HepG2 (cell line): ENCODE measurements around the gene WDR11. TPM values are rescaled to one million over a fixed set of nuclear protein-coding genes. Genes with fewer than 3 reads are reported as not detected.

ENCODE experiments used
- ATF4 ChIP-seq, 2 experiments: fragments of 450-650 bp in 1 of 2; sonication (generic) in 1 of 2; formaldehyde crosslinking; IDR thresholded peaks; 2 replicates each; pipeline versions ENCODE4 v1.5.0 to v1.8.0; 2020 to 2022; ENCODE audit warnings: mild to moderate bottlenecking in 1 of 2, missing genetic modification reagents in 1 of 2
- GABPB1 ChIP-seq: IDR thresholded peaks from 2 replicates; pipeline ENCODE4 v1.6.1; 2016; ENCODE audit warnings: mild to moderate bottlenecking, missing genetic modification reagents, moderate library complexity, missing compliant biosample characterization
- GLI4 ChIP-seq: sonication (generic); formaldehyde crosslinking; IDR thresholded peaks from 2 replicates; pipeline ENCODE4 v1.5.1; 2020; ENCODE audit warnings: missing genetic modification reagents, mild to moderate bottlenecking, moderate library complexity, borderline replicate concordance
- GTF2F1 ChIP-seq: fragments of 150-350 bp; IDR thresholded peaks from 2 replicates; pipeline ENCODE4 v1.6.1; 2014; ENCODE audit warnings: low read length
- HNF1A ChIP-seq, 2 experiments: sonication (generic) in 1 of 2; formaldehyde crosslinking in 1 of 2; IDR thresholded peaks; 2 replicates each; pipeline versions ENCODE4 v1.4.0 to v1.6.1; 2016 to 2020; ENCODE audit warnings: borderline replicate concordance in 1 of 2, low read depth in 1 of 2, mild to moderate bottlenecking in 1 of 2, missing genetic modification reagents in 1 of 2
- IRX3 ChIP-seq: sonication (generic); formaldehyde crosslinking; IDR thresholded peaks from 2 replicates; pipeline ENCODE4 v1.8.1; 2023; ENCODE audit warnings: mild to moderate bottlenecking, low read depth, missing genetic modification reagents, borderline replicate concordance
- NFE2L2 ChIP-seq: fragments of 150-350 bp; IDR thresholded peaks from 2 replicates; pipeline ENCODE4 v1.6.1; 2014; ENCODE audit warnings: low read length
- RFXANK ChIP-seq: IDR thresholded peaks from 2 replicates; pipeline ENCODE4 v1.6.1; 2016
- SAFB2 ChIP-seq: sonication (generic); formaldehyde crosslinking; IDR thresholded peaks from 2 replicates; pipeline ENCODE4 v1.5.1; 2020; ENCODE audit warnings: missing genetic modification reagents, low read depth, mild to moderate bottlenecking, borderline replicate concordance
- SIN3A ChIP-seq: IDR thresholded peaks from 2 replicates; pipeline ENCODE4 v1.6.1; 2011; ENCODE audit warnings: low read depth, mild to moderate bottlenecking, control low read depth, low read length, borderline replicate concordance
- SRF ChIP-seq: IDR thresholded peaks from 2 replicates; pipeline ENCODE4 v1.6.1; 2011; ENCODE audit warnings: mild to moderate bottlenecking, low read depth, low read length, moderate library complexity
- TARDBP ChIP-seq: sonication (generic); formaldehyde crosslinking; IDR thresholded peaks from 2 replicates; pipeline ENCODE4 v1.8.0; 2022; ENCODE audit warnings: mild to moderate bottlenecking, missing genetic modification reagents
- ZBTB3 ChIP-seq: sonication (generic); formaldehyde crosslinking; IDR thresholded peaks from 2 replicates; pipeline ENCODE4 v1.4.0; 2020; ENCODE audit warnings: low read depth, mild to moderate bottlenecking, moderate library complexity, missing genetic modification reagents, borderline replicate concordance
- ZBTB34 ChIP-seq: sonication (generic); formaldehyde crosslinking; IDR thresholded peaks from 2 replicates; pipeline ENCODE4 v1.8.0; 2022; ENCODE audit warnings: mild to moderate bottlenecking, missing genetic modification reagents
- ZNF235 ChIP-seq: sonication (generic); formaldehyde crosslinking; IDR thresholded peaks from 2 replicates; pipeline ENCODE4 v1.8.1; 2023; ENCODE audit warnings: mild to moderate bottlenecking, missing genetic modification reagents, borderline replicate concordance
- ZNF709 ChIP-seq: sonication (generic); formaldehyde crosslinking; IDR thresholded peaks from 2 replicates; pipeline ENCODE4 v1.5.0; 2020; ENCODE audit warnings: mild to moderate bottlenecking, missing genetic modification reagents
- ZNF770 ChIP-seq: sonication (generic); formaldehyde crosslinking; IDR thresholded peaks from 2 replicates; pipeline ENCODE4 v1.5.0; 2020; ENCODE audit warnings: mild to moderate bottlenecking, missing genetic modification reagents
- ZNF83 ChIP-seq: sonication (generic); formaldehyde crosslinking; IDR thresholded peaks from 2 replicates; pipeline ENCODE4 v1.4.0; 2020; ENCODE audit warnings: missing genetic modification reagents, mild to moderate bottlenecking, borderline replicate concordance
- polyA plus RNA-seq, 8 experiments: library from polyadenylated mRNA; depleted of rRNA in 3 of 8; stranded (reverse) in 7 of 8; unstranded in 1 of 8; fragments of >200 nt; fragmentation: Illumina TruSeq in 4 of 8; extraction: Trizol in 4 of 8; gene quantifications; 2 replicates each; pipeline versions ENCODE4 v1.2.1 to v1.2.3, GENCODE V29; 2011 to 2016; ENCODE audit warnings: low read depth in 4 of 8, missing spikeins in 1 of 8, mixed read lengths in 1 of 8; ENCODE audit not compliant: insufficient read depth in 1 of 8
- total RNA-seq, 5 experiments: library from RNA; depleted of rRNA; stranded (reverse); fragments of >200 nt; fragmentation: Illumina TruSeq; extraction: Trizol; gene quantifications; 2 replicates each; pipeline ENCODE4 v1.2.3, GENCODE V29; 2016; ENCODE audit warnings: low read depth in 1 of 5

The WDR11 gene
- total and polyA plus RNA-seq, 2 of the 13 experiments (the other 11 are each of a cell fraction or from before 2014, with no cell fraction given) = 38.0 to 45.2 TPM

GRCh38 chr10:120850911-120851865 is at the start of gene WDR11 (continued):
- TF ChIP-seq GLI4 (no peak), RFXANK (CRISPR knock-in tag) (peak; percentile 81; the same call in 1 of the 2 replicates), GABPB1 (peak; percentile 99), SAFB2 (no peak; the same call in 1 of the 2 replicates), ZNF709 (CRISPR knock-in tag) (no peak), ZBTB34 (CRISPR knock-in tag) (peak; percentile 39; the same call in 1 of the 2 replicates), ZNF770 (CRISPR knock-in tag) (peak; percentile 52; the same call in 1 of the 2 replicates), ZNF235 (CRISPR knock-in tag) (no peak), SRF (peak; percentile 80; the same call in 1 of the 2 replicates), TARDBP (CRISPR knock-in tag) (peak; percentile 97), ATF4 (CRISPR knock-in tag; IDR thresholded peaks at IDR 0.05) (peak in 1 of 2 experiments; percentile 55; a peak in 1 of 4 replicates), GTF2F1 (no peak), NFE2L2 (no peak), SIN3A (peak; percentile 95), HNF1A (IDR thresholded peaks at IDR 0.05; ENCODE audit: low read depth) (no peak; the same call in 1 of the 2 replicates), HNF1A (CRISPR knock-in tag; IDR thresholded peaks at IDR 0.05; ENCODE audit: borderline replicate concordance) (peak; percentile 83; the same call in 1 of the 2 replicates), ZNF83 (CRISPR knock-in tag) (peak; percentile 94; the same call in 1 of the 2 replicates), IRX3 (no peak), ZBTB3 (CRISPR knock-in tag) (0 out of 2 replicates have a peak, but pooled peaks have one; percentile 36)
